NCI-H2196 treated with DMSO at 0.1 percent for 48 hours (cell line): ENCODE data around the gene DAB2IP.

ENCODE experiments used
- DNase-seq: peaks from one replicate; lab custom pipeline; 2025; ENCODE audit not compliant: unreplicated experiment; lab: John Stamatoyannopoulos, UW

Gene DAB2IP

GRCh38 chr9:121773286-121773953 is 122.0 kb downstream of the DAB2IP start:
- DNase-seq: no peak

- DNase-seq: no peak
Measured at GRCh38 chr9:121773954-121774714, 122.7 kb downstream of the DAB2IP start.

DNA sequence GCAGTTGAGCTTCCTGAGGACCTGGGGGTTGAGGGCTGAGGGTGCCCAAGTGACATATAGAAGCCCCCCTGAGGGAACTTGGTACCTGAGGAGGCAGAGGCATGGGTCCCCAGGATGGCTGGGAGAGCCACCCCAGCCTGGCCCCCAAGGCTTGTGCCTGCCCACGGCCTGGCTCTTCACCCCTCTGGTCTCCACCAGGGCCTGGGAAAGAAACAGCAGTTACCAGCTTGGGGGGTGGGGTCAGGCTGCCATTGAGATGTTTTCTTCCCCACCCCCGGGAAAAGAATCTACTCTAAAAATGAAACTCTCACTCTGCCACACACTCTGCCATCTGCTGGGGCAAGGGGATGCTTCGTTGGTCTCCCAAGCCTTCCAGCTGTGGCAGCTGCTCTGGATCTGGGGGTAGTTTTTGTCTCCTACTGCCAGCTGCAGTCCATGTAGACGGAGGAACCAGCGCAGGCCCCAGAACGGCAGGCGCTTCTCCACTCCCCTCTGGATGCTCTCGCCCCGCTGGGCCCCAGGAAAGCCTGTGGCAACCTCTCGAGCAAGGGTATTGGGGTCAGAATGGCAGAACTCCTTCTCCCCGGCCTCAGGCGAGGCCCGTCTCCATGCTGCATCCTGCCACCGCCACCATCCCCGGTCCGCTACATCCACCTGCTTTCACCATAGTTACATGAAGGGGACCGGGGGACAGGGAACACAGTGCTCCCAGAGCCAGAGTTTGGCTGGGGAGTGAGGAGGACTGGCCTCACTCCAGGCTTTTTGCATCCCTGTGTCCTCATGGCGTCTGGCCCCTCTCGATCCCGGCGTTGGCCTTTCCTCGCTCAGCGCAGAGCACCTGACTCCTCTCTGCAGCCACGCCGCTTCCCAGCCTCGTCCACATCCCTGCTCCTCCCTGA is 123.5 kb downstream of the DAB2IP start:
- no peak for DNase-seq

DNA sequence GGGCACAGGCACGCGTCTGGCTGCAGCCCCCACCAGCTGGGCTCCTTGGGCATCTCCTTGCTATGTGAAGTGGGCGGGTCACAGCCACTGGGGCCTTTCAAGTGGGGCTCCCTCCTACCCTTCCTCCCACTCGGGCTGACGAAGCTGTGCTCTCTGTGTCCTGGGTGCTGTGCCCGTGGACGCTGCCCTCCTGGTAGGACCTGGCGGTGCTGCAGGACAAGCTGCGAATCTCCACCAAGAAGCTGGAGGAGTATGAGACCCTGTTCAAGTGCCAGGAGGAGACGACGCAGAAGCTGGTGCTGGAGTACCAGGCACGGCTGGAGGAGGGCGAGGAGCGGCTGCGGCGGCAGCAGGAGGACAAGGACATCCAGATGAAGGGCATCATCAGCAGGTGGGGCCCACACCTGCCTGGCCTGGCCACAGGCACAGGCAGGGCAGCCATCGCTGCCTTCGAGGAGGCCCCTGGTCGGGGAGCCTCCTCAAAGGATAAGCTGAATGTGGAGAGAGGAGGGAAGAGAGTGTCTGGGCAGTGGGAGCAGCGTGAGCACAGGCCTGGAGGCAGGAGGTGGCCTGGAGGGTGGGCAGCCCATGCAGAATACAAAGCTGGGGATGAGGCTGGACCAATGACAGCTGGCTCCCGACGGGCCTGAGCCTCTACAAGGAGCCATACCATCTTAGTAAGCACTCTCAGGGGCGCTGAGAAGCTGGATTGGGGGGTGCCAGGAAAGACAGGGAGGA is 124.7 kb downstream of the DAB2IP start:
- DNase-seq: no peak

DNA sequence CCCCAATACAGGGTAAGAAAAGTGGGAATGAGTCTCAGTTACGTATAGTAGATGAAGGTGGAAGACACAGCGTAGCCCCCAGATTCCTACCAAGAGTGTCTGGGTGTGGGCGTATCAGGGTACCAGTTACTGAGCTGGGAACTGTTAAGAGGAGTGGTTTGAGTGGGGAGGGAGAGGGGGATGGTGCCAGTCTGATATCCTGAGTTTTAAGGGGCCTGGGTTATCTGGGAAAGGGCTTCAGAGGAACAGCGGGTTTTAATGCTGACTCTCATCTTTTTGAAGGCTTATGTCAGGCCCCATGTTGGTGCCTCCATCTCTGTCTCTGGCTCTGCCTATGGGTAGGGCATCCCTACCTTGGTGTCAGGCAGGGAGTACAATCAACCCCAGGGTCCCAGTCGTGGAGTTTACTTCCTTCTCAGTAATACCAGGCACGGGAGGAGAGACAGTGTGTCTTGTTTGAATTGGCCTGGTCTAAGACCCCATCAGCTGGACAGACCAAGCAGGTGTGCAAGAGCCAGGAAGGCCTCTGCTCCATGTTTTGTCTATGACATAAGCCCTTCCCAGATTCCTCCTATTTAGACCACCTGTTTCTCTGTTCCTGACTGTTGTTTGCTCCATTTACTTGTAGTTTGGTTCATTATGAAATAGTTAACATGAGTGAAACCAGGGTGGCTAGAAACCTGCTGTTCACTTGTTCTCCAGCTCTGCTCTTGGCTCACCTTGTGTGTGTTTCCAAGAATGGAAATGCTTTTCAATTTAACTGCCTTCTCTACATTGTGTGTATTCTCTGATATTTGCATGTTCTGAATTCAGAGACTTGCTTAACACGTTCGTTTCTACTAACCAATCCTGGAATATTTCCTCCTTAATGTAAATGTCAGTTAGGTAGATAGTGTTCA is 125.6 kb downstream of the DAB2IP start:
- DNase-seq: no peak

GRCh38 chr9:121778252-121779225 is 127.1 kb downstream of the DAB2IP start:
- no peak for DNase-seq

DNA sequence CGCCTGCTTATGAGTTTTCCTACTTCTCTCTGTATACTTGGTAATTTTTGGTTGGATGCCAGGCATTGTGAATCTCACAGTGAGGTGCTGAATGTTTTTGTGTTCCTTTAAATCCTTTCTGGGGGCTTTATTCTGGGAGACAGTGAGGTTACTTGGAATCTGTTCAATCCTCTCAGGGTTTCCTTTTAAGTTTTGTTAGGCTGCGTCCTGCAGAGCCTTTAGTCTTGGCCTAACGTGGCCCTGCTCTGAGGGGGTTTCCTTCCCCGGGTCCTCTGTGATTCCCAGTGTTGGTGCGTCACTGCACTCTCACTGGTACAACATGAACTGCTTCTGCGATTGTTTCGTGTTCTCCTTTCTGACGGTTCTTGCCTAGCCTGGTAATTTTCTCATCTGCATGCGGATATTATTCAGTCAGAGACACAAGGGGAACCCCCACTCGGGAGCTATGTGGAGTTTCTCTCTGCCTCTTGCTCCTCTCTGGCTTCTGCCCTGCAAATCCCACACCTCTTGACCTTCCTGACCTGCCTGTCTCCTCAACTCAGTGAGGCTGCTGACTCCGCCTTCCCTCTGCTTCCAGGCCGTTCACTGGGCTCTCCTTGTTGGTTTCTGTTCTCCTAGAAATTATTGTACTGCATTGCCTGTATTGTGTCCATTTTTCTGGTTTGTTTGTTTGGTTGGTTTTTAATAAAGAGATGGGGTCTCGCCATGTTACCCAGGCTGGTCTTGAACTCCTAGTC is 128.1 kb downstream of the DAB2IP start:
- no peak for DNase-seq

GRCh38 chr9:121780177-121781040 is 129.0 kb downstream of the DAB2IP start:
- DNase-seq: no peak

GRCh38 chr9:121781145-121781548 is 129.7 kb downstream of the DAB2IP start:
- DNase-seq: no peak

DNA sequence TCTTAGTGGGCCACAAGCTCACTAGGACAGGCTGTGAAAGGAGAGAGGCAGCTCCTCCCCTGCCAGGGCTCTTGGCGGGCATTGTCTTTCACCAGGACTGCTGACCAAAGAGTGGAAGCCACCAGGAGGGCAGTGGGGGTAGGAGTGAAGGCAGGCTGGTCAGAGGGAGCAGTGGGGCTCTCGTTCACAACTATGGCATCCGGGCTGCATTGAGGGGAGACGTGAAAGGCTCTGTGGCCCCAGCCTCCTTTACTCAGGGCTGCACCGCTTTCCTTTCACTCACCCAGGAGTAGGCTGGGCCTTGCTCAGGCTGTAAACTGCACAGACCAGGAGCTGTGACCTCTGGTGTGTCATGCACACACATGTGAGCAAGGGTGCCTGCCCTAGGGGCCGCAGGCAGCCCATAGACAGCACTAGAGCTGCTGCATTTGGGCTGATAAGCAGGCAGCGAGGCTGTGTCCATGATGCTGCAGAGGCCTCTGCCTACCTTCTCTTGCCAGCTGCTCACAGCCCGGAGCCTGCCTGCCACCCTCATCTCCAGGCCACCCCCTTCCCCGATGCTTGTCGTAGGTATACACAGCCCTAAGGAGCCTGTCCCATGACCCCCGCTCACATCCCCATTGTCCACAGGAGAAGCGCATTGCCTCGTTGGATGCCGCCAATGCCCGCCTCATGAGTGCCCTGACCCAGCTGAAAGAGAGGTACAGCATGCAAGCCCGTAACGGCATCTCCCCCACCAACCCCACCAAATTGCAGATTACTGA is 130.4 kb downstream of the DAB2IP start:
- no peak for DNase-seq

GRCh38 chr9:121782514-121783110 is 131.2 kb downstream of the DAB2IP start:
- DNase-seq: no peak

GRCh38 chr9:121783111-121783510 is 131.7 kb downstream of the DAB2IP start:
- DNase-seq: no peak

- no peak for DNase-seq
Measured at GRCh38 chr9:121783521-121784507, 132.4 kb downstream of the DAB2IP start.

DNA sequence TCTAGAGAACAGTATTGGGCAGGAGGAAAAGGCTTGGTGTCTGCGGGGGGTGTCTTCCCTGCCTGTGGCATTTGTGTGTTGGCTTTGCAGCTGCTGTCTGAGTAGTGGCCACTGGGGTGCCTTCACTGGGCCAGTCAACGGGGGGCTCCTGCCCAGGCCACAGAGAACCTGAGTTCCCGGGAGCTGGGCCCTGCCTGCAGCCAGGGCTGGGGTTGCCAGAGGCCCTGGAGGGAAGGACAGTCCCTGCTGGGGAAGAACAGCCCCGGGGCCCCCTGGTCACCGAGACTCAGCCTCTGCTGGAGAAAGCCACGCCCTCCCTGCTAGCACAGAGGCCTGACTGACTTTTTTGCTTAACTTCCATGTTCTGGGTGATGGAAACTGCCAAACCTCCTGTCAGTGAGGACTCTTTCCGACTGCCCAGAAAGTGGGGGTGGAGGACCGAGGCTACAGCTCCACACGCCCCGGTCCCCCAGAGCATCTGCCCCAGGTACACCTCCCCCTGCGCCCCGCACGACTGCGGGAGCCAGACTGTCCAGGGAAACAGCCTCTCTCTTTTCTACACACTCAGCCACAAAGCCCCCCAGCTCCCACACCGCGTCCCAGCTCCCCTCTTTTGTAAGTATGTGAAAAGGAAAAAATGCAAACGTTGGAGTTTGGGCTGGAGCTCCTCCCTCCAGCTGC is 133.4 kb downstream of the DAB2IP start:
- DNase-seq: no peak
